B cell (primary cell): ENCODE results near the gene VKORC1. TPM values are rescaled to one million over a fixed set of nuclear protein-coding genes. Genes with fewer than 3 reads are reported as not detected.
"Not testable (repeated sequence)": the region's sequence is repeated elsewhere in the genome, so short reads cannot be mapped to it uniquely, and the experiment has no call there.

Experiments used
- ATAC-seq: fragments of 200-7000 bp; cut with Tn5 transposase; one replicate; pipeline ENCODE4 v1.10.0; 2021; ENCODE audit warnings: low read depth, mild to moderate bottlenecking, moderate number of reproducible peaks, moderate library complexity
- CTCF ChIA-PET: fragments of 350-600 bp; sonication (Branson Sonifier 250); formaldehyde crosslinking; loops from one replicate; lab custom pipeline; 2021; ENCODE audit warnings: antibody characterized with exemption, inconsistent platforms; lab: Charles Lee
- POLR2A ChIA-PET: fragments of 350-600 bp; sonication (Branson Sonifier 250); formaldehyde crosslinking; loops from one replicate; lab custom pipeline; 2021; ENCODE audit warnings: antibody characterized with exemption; lab: Charles Lee
- DNase-seq: peaks from one replicate; pipeline ENCODE4 v3.0.0; 2013
- H2AFZ ChIP-seq: 2 replicates; pipeline ENCODE4 v1.6.1; 2012; ENCODE audit warnings: mild to moderate bottlenecking, low read depth, low read length; ENCODE audit not compliant: insufficient read depth, poor library complexity, severe bottlenecking
- H3K27ac ChIP-seq, 2 donors: 1 replicate in 1 of 2; 2 replicates in 1 of 2; pipeline ENCODE4 v1.5.1; 2012 to 2013; ENCODE audit warnings: low read length in 2 of 2, mild to moderate bottlenecking in 2 of 2, moderate library complexity in 1 of 2
- H3K27me3 ChIP-seq, 4 experiments: fragments of 200-600 bp in 1 of 4; sonication (generic) in 1 of 4; replicated peaks in 1 of 4; 1 replicate in 2 of 4; 2 replicates in 2 of 4; pipeline versions ENCODE4 v1.6.1 to v1.7.0; 2013 to 2016; ENCODE audit warnings: low read length in 3 of 4, mild to moderate bottlenecking in 2 of 4, mixed read lengths in 1 of 4, moderate library complexity in 1 of 4; ENCODE audit not compliant: insufficient read depth in 4 of 4, control insufficient read depth in 3 of 4; ENCODE audit errors: control extremely low read depth in 1 of 4
- H3K36me3 ChIP-seq, 2 experiments: replicated peaks in 1 of 2; 1 replicate in 1 of 2; 2 replicates in 1 of 2; pipeline versions ENCODE4 v1.6.1 to v1.7.1; 2013; ENCODE audit warnings: low read length in 1 of 2; ENCODE audit not compliant: insufficient read depth in 2 of 2, control insufficient read depth in 1 of 2; ENCODE audit errors: control extremely low read depth in 1 of 2, extremely low read depth in 1 of 2
- H3K4me1 ChIP-seq, 2 donors: fragments of 200-600 bp in 1 of 2; sonication (generic) in 1 of 2; 1 replicate in 1 of 2; 2 replicates in 1 of 2; pipeline versions ENCODE4 v1.5.1 to v1.6.1; 2013 to 2017; ENCODE audit warnings: low read length in 2 of 2; ENCODE audit not compliant: control insufficient read depth in 2 of 2, insufficient read depth in 2 of 2
- H3K4me2 ChIP-seq: replicated peaks from 2 replicates; pipeline ENCODE3; 2012; ENCODE audit warnings: mild to moderate bottlenecking, low read depth, low read length; ENCODE audit not compliant: poor library complexity, severe bottlenecking
- H3K4me3 ChIP-seq, 5 experiments: fragments of 200-600 bp in 1 of 5; sonication (generic) in 1 of 5; 1 replicate in 3 of 5; 2 replicates in 2 of 5; pipeline versions ENCODE4 v1.5.1 to v1.7.0; 2011 to 2016; ENCODE audit warnings: low read length in 4 of 5, mild to moderate bottlenecking in 4 of 5, low read depth in 2 of 5, control low read depth in 1 of 5, moderate library complexity in 1 of 5; ENCODE audit not compliant: insufficient read depth in 1 of 5; ENCODE audit errors: control extremely low read depth in 1 of 5, extremely low read depth in 1 of 5
- H3K79me2 ChIP-seq: fragments of 200-600 bp; sonication (generic); one replicate; pipeline ENCODE4 v1.6.0; 2016; ENCODE audit warnings: low read length; ENCODE audit not compliant: control insufficient read depth, insufficient read depth
- H3K9ac ChIP-seq: fragments of 200-600 bp; sonication (generic); 2 replicates; pipeline ENCODE4 v1.6.1; 2017; ENCODE audit warnings: mild to moderate bottlenecking, low read length, moderate library complexity
- H3K9me3 ChIP-seq, 3 donors: one replicate each; pipeline versions ENCODE4 v1.6.1 to v1.7.1; 2013; ENCODE audit warnings: low read length in 2 of 3; ENCODE audit not compliant: control insufficient read depth in 2 of 3, insufficient read depth in 1 of 3; ENCODE audit errors: control extremely low read depth in 1 of 3
- H4K20me1 ChIP-seq: 2 replicates; pipeline ENCODE4 v1.6.0; 2012; ENCODE audit warnings: mild to moderate bottlenecking, low read length; ENCODE audit not compliant: insufficient read depth, control insufficient read depth, poor library complexity, severe bottlenecking
- H3K27ac Mint-ChIP-seq: one replicate; pipeline ENCODE4 v1.8.0; 2021; ENCODE audit warnings: mixed read lengths
- H3K27me3 Mint-ChIP-seq: one replicate; pipeline ENCODE4 v1.8.0; 2021; ENCODE audit warnings: mixed read lengths
- H3K4me1 Mint-ChIP-seq: one replicate; pipeline ENCODE4 v1.8.0; 2021; ENCODE audit warnings: mixed read lengths
- H3K4me3 Mint-ChIP-seq: one replicate; pipeline ENCODE4 v1.8.0; 2021; ENCODE audit warnings: mixed read lengths
- H3K9me3 Mint-ChIP-seq: one replicate; pipeline ENCODE4 v1.8.0; 2022; ENCODE audit warnings: mixed read lengths; ENCODE audit not compliant: insufficient read depth
- EZH2 ChIP-seq: IDR thresholded peaks from 2 replicates; pipeline ENCODE4 v1.6.1; 2012; ENCODE audit warnings: borderline replicate concordance, low read depth, mild to moderate bottlenecking, moderate library complexity, low read length; ENCODE audit not compliant: insufficient read depth, poor library complexity, severe bottlenecking
- WGBS: methylation state at CpG from one replicate; pipeline ENCODE4 v1.1.5; 2013; ENCODE audit warnings: missing lambda C conversion rate; ENCODE audit not compliant: insufficient coverage; 5-methylcytosine and 5-hydroxymethylcytosine counted together
- intact Hi-C: fragments of 100-400 bp; cut with micrococcal nuclease; formaldehyde crosslinking; loops from one replicate; pipeline ENCODE4 v1.10.0; 2022
- polyA plus RNA-seq: library from polyadenylated mRNA; depleted of rRNA; stranded (reverse); fragments of >200 nt; gene quantifications from 2 replicates; pipeline ENCODE4 v1.2.3, GENCODE V29; 2012
- total RNA-seq, 2 donors: library from RNA; stranded (reverse); fragments of 120-200 nt in 1 of 2; gene quantifications; 1 replicate in 1 of 2; 2 replicates in 1 of 2; pipeline versions ENCODE4 v1.2.3 to v1.2.4, GENCODE V29; 2013 to 2022
- TF ChIP-seq, protein P1 (sequence below): fragments of 200-600 bp; IDR thresholded peaks from one replicate; pipeline ENCODE4 v1.8.0; 2022; ENCODE audit warnings: antibody characterized with exemption, mild to moderate bottlenecking

Gene VKORC1
- total and polyA plus RNA-seq, 2 donors (not counting 1 experiment from before 2014, with no cell fraction given), result 31.8 to 45.7 TPM

DNA sequence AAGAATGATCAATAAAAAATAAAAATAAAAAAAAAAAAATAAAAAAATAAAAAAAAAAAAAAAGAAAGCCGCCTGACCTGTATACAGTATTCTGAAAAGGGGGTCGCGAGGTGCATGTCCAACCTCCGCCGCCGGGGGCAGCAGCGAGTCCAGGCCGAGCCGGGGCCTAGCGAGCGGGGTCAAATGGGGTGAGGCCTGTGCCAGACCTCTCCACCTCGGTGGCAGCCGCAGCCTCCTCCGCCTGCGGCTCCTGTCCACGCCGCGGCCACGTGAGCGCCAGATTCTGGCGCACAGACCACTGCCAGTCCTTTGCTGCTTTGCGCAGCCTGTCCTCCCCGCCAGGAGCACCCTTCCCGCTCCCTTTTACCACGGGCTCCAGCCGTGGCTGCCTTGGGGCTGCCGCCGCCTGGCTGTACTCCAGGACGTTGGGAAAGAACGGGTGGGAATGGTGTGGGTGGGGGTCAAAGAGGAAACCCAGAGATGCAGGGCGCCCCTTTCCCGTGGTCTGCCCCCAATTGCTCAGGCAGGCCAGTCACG lies 11.1 kb upstream of the VKORC1 start:
- DNase-seq, result peak; percentile 83
- intact Hi-C loops, result loop anchor here (10.0 kb wide), 1 partner anchor 79 kb away; the partner anchor contains the start of gene FUS
- Histone ChIP-seq H4K20me1 (no peaks in the 10 kb centered on the region), H3K4me1 (peaks cover 7 to 18% of the 10 kb centered on the region in 2 donors), H2AFZ (peak overlapping the region; percentile 84), H3K79me2 (peaks cover 10% of the 10 kb centered on the region), H3K4me2 (peak overlapping the region; percentile 79), H3K27ac (no peak overlapping the region), H3K27me3 (no peaks in the 10 kb centered on the region), H3K4me3 (peak overlapping the region in 2 of 5 experiments; percentile 18 to 28), H3K36me3 (peaks cover 0 to 11% of the 10 kb centered on the region in 2 experiments), H3K9ac (no peak overlapping the region), H3K9me3 (no peaks in the 10 kb centered on the region)
- H3K27ac Mint-ChIP-seq, result peak overlapping the region; percentile 46
- ChIA-PET CTCF (no interaction called here), POLR2A (no interaction called here)
- H3K4me3 Mint-ChIP-seq, result peak overlapping the region; percentile 65
- TF ChIP-seq, protein P1, sequence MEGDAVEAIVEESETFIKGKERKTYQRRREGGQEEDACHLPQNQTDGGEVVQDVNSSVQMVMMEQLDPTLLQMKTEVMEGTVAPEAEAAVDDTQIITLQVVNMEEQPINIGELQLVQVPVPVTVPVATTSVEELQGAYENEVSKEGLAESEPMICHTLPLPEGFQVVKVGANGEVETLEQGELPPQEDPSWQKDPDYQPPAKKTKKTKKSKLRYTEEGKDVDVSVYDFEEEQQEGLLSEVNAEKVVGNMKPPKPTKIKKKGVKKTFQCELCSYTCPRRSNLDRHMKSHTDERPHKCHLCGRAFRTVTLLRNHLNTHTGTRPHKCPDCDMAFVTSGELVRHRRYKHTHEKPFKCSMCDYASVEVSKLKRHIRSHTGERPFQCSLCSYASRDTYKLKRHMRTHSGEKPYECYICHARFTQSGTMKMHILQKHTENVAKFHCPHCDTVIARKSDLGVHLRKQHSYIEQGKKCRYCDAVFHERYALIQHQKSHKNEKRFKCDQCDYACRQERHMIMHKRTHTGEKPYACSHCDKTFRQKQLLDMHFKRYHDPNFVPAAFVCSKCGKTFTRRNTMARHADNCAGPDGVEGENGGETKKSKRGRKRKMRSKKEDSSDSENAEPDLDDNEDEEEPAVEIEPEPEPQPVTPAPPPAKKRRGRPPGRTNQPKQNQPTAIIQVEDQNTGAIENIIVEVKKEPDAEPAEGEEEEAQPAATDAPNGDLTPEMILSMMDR, result peak; percentile 81
- no peak for TF ChIP-seq EZH2
- no peaks in the 10 kb centered on the region for H3K9me3 Mint-ChIP-seq
- WGBS, result under 1% methylated on average over 21 of the region's 33 CpGs
- peak; percentile 94 for ATAC-seq
- no peaks in the 10 kb centered on the region for H3K27me3 Mint-ChIP-seq
- peaks cover 21% of the 10 kb centered on the region for H3K4me1 Mint-ChIP-seq

DNA sequence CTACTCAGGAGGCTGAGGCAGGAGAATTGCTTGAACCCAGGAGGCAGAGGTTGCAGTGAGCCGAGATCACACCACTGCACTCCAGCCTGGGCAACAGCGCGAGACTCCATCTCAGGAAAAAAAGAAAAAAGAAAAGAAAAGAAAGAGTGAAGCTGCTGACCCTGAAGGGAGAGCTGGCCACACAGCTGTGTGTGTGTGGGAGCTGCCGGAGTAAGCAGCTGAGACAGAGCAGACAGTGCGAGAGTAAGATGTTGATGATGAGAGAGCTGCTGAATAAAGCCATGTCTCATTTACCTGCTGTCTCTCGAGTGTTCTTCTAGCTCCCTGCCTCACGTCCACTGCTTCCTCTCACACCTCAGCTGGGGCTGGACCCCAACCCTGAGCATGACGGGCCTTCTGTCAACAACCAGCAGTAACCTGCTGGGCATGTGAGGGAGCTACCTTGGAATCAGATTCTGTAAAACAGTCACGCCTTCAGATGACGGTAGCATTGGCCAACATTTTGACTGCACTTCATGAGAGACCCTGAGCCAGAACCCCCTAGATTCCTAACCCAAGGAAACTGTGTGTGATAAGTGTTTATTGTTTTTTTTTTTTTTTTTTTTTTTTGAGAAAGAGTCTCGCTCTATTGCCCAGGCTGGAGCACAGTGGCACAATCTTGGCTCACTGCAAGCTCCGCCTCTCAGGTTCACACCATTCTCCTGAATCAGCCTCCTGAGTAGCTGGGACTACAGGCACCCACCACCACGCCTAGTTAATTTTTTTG lies 6.5 kb upstream of the VKORC1 start:
- not testable (repeated sequence) for H3K27me3 ChIP-seq, H3K36me3 ChIP-seq, ATAC-seq, H3K79me2 ChIP-seq, DNase-seq, H3K4me3 Mint-ChIP-seq, H3K27ac Mint-ChIP-seq, H3K9me3 Mint-ChIP-seq, H3K4me3 ChIP-seq, H2AFZ ChIP-seq, H3K27me3 Mint-ChIP-seq, H4K20me1 ChIP-seq, H3K9me3 ChIP-seq, H3K9ac ChIP-seq, H3K27ac ChIP-seq, H3K4me2 ChIP-seq, H3K4me1 ChIP-seq, H3K4me1 Mint-ChIP-seq
- CTCF ChIA-PET, result interaction anchor here (0.6 to 0.7 kb wide), 3 partner anchors 17 to 46 kb away, joined by 3 read pairs; no protein-coding TSS in a partner anchor
- POLR2A ChIA-PET, result interaction anchor here (0.7 kb wide), 2 partner anchors 27 to 199 kb away, joined by 6 to 7 read pairs; no protein-coding TSS in a partner anchor
- 98% methylated on average over 7 of the region's 13 CpGs for WGBS
- intact Hi-C loops, result loop anchor here (10.0 kb wide), 1 partner anchor 84 kb away; the partner anchor contains the start of gene FUS
